ENCODE measurements around the gene ALKBH4. TPM values are rescaled to one million over a fixed set of nuclear protein-coding genes. Genes with fewer than 3 reads are reported as not detected.

Gene ALKBH4, protein sequence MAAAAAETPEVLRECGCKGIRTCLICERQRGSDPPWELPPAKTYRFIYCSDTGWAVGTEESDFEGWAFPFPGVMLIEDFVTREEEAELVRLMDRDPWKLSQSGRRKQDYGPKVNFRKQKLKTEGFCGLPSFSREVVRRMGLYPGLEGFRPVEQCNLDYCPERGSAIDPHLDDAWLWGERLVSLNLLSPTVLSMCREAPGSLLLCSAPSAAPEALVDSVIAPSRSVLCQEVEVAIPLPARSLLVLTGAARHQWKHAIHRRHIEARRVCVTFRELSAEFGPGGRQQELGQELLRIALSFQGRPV
- 29.9 TPM for total RNA-seq

DNA sequence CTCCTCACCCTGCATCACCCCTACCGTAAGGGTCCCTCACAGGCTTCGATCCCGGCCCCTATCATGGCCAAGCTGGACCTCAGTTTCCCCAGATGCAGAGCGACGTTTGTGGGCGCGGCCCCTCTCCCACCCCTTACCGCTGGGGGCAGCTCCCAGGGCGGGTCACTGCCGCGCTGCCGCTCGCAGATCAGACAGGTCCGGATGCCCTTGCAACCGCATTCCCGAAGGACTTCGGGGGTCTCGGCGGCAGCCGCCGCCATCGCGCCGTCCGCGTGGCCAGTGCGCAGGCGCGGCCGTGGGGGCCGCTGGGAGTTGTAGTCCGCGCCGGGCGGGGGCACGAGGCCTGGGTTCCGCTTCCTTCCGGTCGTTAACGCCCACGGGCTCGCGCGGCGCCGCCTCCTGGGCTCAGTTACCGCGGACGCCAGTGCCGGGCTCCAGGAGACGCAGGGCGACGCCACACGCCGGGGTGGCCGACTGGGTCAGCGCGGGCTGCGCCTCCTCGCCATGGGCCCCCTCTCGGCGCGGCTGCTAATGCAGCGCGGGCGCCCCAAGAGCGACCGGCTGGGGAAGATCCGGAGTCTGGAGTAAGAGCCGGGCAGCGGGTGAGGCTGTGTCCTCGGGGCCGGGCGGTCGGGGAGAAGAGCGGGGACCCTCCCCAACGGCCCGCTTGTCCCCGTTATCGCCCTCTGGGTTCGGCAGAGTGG lies at the start of gene ALKBH4, which contains the start of gene LRWD1:
ALKBH4 (minus strand) TSS at position 287 of the 704 bp plus-strand sequence; CDS start at position 260, 27 bp downstream.
LRWD1 (plus strand) TSS at position 408 of the 704 bp plus-strand sequence; CDS start at position 505, 97 bp downstream.

DNA sequence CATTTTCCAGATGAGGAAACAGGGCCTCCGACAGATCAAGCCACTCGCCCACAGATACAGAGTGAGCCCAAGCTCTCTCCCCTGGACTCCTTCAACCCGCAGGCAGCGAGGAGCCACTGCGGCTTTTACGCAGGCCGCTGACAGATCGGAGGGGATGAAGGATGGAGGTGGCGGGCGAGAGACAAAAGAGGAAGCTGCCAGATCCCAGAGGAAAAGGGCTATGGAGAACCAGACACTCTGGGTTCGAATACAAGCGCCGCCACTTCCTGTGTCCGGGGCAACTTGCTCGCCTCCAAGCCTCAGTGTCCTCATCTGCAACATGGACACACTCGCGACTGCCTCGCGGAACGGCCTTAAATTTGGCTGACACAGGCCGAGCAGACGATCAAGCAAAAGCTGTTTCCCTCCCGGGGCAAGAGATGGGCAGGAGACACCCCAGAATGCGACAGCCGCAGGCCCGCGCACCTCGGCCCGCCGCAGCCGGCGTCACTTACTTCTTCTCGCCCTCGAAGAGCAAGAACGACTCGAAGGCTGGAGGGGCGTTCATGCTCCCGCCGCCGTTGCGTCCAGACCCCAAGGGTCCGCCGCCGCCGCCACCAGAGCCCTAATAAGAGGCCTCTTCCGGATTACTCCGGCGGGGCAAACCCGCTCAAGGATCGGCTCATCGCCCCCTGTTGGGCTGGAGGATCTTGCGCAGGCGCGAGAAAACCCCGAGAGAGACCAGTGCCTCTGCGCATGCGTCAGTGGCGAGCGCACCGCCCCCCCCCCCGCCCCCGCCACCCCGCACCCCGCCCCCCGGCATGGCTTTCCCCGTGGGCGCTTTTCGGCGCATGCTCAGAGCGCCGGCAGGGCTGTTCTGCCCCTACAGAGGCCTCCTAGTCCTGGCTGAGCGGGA lies 13.9 kb upstream of the ALKBH4 start, which contains the start of gene POLR2J:
POLR2J (minus strand) TSS at position 609 of the 895 bp plus-strand sequence; CDS start at position 547, 62 bp downstream.

DNA sequence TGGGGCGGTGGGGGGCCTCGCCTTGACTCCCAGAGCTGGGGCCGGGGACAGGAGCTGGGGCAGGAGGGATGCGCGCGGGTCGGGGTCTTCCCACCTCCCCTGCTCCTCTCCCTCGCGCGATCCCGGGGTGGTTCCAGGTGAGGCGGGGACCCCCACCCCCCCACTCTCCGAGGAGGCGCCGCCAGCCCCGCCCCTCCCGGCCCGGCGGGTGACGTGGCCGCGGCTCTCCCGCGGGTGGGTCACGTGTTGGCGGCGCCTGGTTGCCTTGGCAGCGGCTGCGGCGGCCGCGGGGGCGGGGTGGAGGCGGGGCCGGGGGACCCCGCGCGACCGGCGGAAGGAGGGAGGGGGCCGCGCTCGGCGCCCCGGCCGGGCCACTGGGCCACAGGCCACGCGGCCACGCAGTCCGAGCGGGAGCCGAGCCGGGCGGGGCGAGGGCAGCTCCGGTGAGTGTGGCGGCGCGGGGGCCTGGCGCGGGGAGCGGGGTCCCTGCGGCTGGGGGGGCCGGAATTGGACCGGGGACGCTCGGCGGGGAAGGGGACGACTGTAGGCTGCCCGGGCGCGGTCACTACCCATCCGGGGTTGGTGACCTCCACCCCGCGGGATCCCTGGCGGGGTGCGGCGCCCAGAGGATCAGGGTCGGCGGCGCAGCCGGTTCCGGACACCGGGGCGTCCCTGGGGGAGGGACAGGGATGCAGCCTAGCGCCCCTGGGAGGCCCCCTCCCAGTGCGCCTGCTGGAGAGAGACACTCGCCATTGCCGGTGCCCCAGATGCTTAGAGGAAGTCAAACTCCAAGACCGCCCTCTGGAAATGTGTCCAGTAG lies 31.2 kb downstream of the ALKBH4 start, which contains the start of gene ORAI2:
ORAI2 (plus strand) TSS at position 357 of the 820 bp plus-strand sequence. CDS start 5,382 bp downstream, outside the sequence.

Other genes starting within 250 kb of the ALKBH4 start
- gene SH2B2, start 178.0 kb downstream of the ALKBH4 start, total RNA-seq: 16.7 TPM
- gene SPDYE6, start 108.4 kb downstream of the ALKBH4 start, total RNA-seq: not detected
- 51.7 TPM for gene PRKRIP1, start 68.5 kb downstream of the ALKBH4 start, total RNA-seq
- gene ORAI2, start 31.3 kb downstream of the ALKBH4 start, total RNA-seq: 41.8 TPM
- 26.1 TPM for gene LRWD1, start 121 bp upstream of the ALKBH4 start, total RNA-seq
- 5.1 TPM for gene POLR2J, start 14.1 kb upstream of the ALKBH4 start, total RNA-seq
- gene RASA4B, start 52.9 kb upstream of the ALKBH4 start, total RNA-seq: 42.7 TPM
- 64.4 TPM for gene UPK3BL2, start 78.8 kb upstream of the ALKBH4 start, total RNA-seq
- 0.27 TPM for gene SPDYE2, start 86.4 kb upstream of the ALKBH4 start, total RNA-seq
- 36.0 TPM for gene POLR2J3, start 107.7 kb upstream of the ALKBH4 start, total RNA-seq
- gene RASA4, start 151.9 kb upstream of the ALKBH4 start, total RNA-seq: 208 TPM
- 181 TPM for gene UPK3BL1, start 177.9 kb upstream of the ALKBH4 start, total RNA-seq
- gene SPDYE2B, start 185.5 kb upstream of the ALKBH4 start, total RNA-seq: not detected
- gene POLR2J2, start 206.8 kb upstream of the ALKBH4 start, total RNA-seq: 7.2 TPM